ENCODE data around the gene ADAMTS17.

ADAMTS17 gene

GRCh38 chr15:99987701-99988100, 354.1 kb downstream of the ADAMTS17 start:
- H3K36me3 ChIP-seq (ENCODE audit: insufficient read depth, low read depth, low read length) = no peaks in the 10 kb centered on the region
- no peak overlapping the region for H3K9ac ChIP-seq (ENCODE audit: low read depth, low read length)
- no peaks in the 10 kb centered on the region for H3K27me3 ChIP-seq (ENCODE audit: insufficient read depth, low read length)
- peaks cover 13% of the 10 kb centered on the region; the same call in 1 of the 2 replicates for H3K4me1 ChIP-seq (ENCODE audit: insufficient read depth, low read length)
- no peak overlapping the region for H3K4me3 ChIP-seq (ENCODE audit: low read length)
- H3K9me3 ChIP-seq (ENCODE audit: insufficient read depth, low read depth, low read length) = peaks cover 7% of the 10 kb centered on the region; the same call in 1 of the 2 replicates
- no peak overlapping the region for H3K27ac ChIP-seq (ENCODE audit: low read length)

- no peak overlapping the region for H3K9ac ChIP-seq (ENCODE audit: low read depth, low read length)
- peaks cover 19% of the 10 kb centered on the region; the same call in 1 of the 2 replicates for H3K4me1 ChIP-seq (ENCODE audit: insufficient read depth, low read length)
- peaks cover 7% of the 10 kb centered on the region; the same call in 1 of the 2 replicates for H3K9me3 ChIP-seq (ENCODE audit: insufficient read depth, low read depth, low read length)
- H3K27ac ChIP-seq (ENCODE audit: low read length) = no peak overlapping the region
- no peak overlapping the region for H3K4me3 ChIP-seq (ENCODE audit: low read length)
- no peaks in the 10 kb centered on the region for H3K36me3 ChIP-seq (ENCODE audit: insufficient read depth, low read depth, low read length)
- H3K27me3 ChIP-seq (ENCODE audit: insufficient read depth, low read length) = no peaks in the 10 kb centered on the region
Observed at GRCh38 chr15:99987119-99987506, 354.7 kb downstream of the ADAMTS17 start.

- H3K36me3 ChIP-seq (ENCODE audit: insufficient read depth, low read depth, low read length) = no peaks in the 10 kb centered on the region
- H3K27ac ChIP-seq (ENCODE audit: low read length) = no peak overlapping the region
- peaks cover 7% of the 10 kb centered on the region; the same call in 1 of the 2 replicates for H3K9me3 ChIP-seq (ENCODE audit: insufficient read depth, low read depth, low read length)
- no peak overlapping the region for H3K9ac ChIP-seq (ENCODE audit: low read depth, low read length)
- no peaks in the 10 kb centered on the region for H3K27me3 ChIP-seq (ENCODE audit: insufficient read depth, low read length)
- H3K4me1 ChIP-seq (ENCODE audit: insufficient read depth, low read length) = peaks cover 23% of the 10 kb centered on the region; the same call in 1 of the 2 replicates
- no peak overlapping the region for H3K4me3 ChIP-seq (ENCODE audit: low read length)
Observed at GRCh38 chr15:99986297-99987118, 355.3 kb downstream of the ADAMTS17 start.

GRCh38 chr15:99985878-99986277, 355.9 kb downstream of the ADAMTS17 start:
- Histone ChIP-seq H3K9ac (ENCODE audit: low read depth, low read length) (no peak overlapping the region), H3K4me3 (ENCODE audit: low read length) (no peak overlapping the region), H3K27ac (ENCODE audit: low read length) (no peak overlapping the region), H3K4me1 (ENCODE audit: insufficient read depth, low read length) (peaks cover 23% of the 10 kb centered on the region; the same call in 1 of the 2 replicates), H3K36me3 (ENCODE audit: insufficient read depth, low read depth, low read length) (no peaks in the 10 kb centered on the region), H3K27me3 (ENCODE audit: insufficient read depth, low read length) (no peaks in the 10 kb centered on the region), H3K9me3 (ENCODE audit: insufficient read depth, low read depth, low read length) (peaks cover 7% of the 10 kb centered on the region; the same call in 1 of the 2 replicates)

GRCh38 chr15:99984491-99985243, 357.1 kb downstream of the ADAMTS17 start:
- H3K4me1 ChIP-seq (ENCODE audit: insufficient read depth, low read length) = peaks cover 23% of the 10 kb centered on the region; the same call in 1 of the 2 replicates
- no peaks in the 10 kb centered on the region for H3K27me3 ChIP-seq (ENCODE audit: insufficient read depth, low read length)
- H3K4me3 ChIP-seq (ENCODE audit: low read length) = no peak overlapping the region
- peak overlapping the region; percentile 52 for H3K27ac ChIP-seq (ENCODE audit: low read length)
- H3K36me3 ChIP-seq (ENCODE audit: insufficient read depth, low read depth, low read length) = no peaks in the 10 kb centered on the region
- H3K9me3 ChIP-seq (ENCODE audit: insufficient read depth, low read depth, low read length) = peaks cover 7% of the 10 kb centered on the region; the same call in 1 of the 2 replicates
- H3K9ac ChIP-seq (ENCODE audit: low read depth, low read length) = peak overlapping the region; percentile 57; the same call in 1 of the 2 replicates

GRCh38 chr15:99983886-99984286, 357.9 kb downstream of the ADAMTS17 start:
- H3K4me1 ChIP-seq (ENCODE audit: insufficient read depth, low read length) = peaks cover 23% of the 10 kb centered on the region; the same call in 1 of the 2 replicates
- peaks cover 7% of the 10 kb centered on the region; the same call in 1 of the 2 replicates for H3K9me3 ChIP-seq (ENCODE audit: insufficient read depth, low read depth, low read length)
- H3K27me3 ChIP-seq (ENCODE audit: insufficient read depth, low read length) = no peaks in the 10 kb centered on the region
- peak overlapping the region; percentile 52 for H3K27ac ChIP-seq (ENCODE audit: low read length)
- peak overlapping the region; percentile 53; the same call in 1 of the 2 replicates for H3K4me3 ChIP-seq (ENCODE audit: low read length)
- peak overlapping the region; percentile 57; the same call in 1 of the 2 replicates for H3K9ac ChIP-seq (ENCODE audit: low read depth, low read length)
- no peaks in the 10 kb centered on the region for H3K36me3 ChIP-seq (ENCODE audit: insufficient read depth, low read depth, low read length)

- no peaks in the 10 kb centered on the region for H3K27me3 ChIP-seq (ENCODE audit: insufficient read depth, low read length)
- peak overlapping the region; percentile 57; the same call in 1 of the 2 replicates for H3K9ac ChIP-seq (ENCODE audit: low read depth, low read length)
- 0 out of 2 replicates have a peak, but pooled peaks cover 4% of the 10 kb centered on the region for H3K9me3 ChIP-seq (ENCODE audit: insufficient read depth, low read depth, low read length)
- peaks cover 23% of the 10 kb centered on the region; the same call in 1 of the 2 replicates for H3K4me1 ChIP-seq (ENCODE audit: insufficient read depth, low read length)
- H3K27ac ChIP-seq (ENCODE audit: low read length) = peak overlapping the region; percentile 52
- H3K36me3 ChIP-seq (ENCODE audit: insufficient read depth, low read depth, low read length) = no peaks in the 10 kb centered on the region
- H3K4me3 ChIP-seq (ENCODE audit: low read length) = peak overlapping the region; percentile 53; the same call in 1 of the 2 replicates
Observed at GRCh38 chr15:99983171-99983885, 358.4 kb downstream of the ADAMTS17 start.

- Histone ChIP-seq H3K27ac (ENCODE audit: low read length) (peak overlapping the region; percentile 22), H3K36me3 (ENCODE audit: insufficient read depth, low read depth, low read length) (no peaks in the 10 kb centered on the region), H3K4me1 (ENCODE audit: insufficient read depth, low read length) (peaks cover 29% of the 10 kb centered on the region; the same call in 1 of the 2 replicates), H3K9me3 (ENCODE audit: insufficient read depth, low read depth, low read length) (no peaks in the 10 kb centered on the region), H3K9ac (ENCODE audit: low read depth, low read length) (peak overlapping the region; percentile 57; the same call in 1 of the 2 replicates), H3K4me3 (ENCODE audit: low read length) (peak overlapping the region; percentile 53; the same call in 1 of the 2 replicates), H3K27me3 (ENCODE audit: insufficient read depth, low read length) (0 out of 2 replicates have a peak, but pooled peaks cover 4% of the 10 kb centered on the region)
Observed at GRCh38 chr15:99982662-99983061, 359.1 kb downstream of the ADAMTS17 start.

GRCh38 chr15:99981839-99982658, 359.7 kb downstream of the ADAMTS17 start:
- H3K27ac ChIP-seq (ENCODE audit: low read length) = peak overlapping the region; percentile 22
- H3K4me3 ChIP-seq (ENCODE audit: low read length) = peak overlapping the region; percentile 53; the same call in 1 of the 2 replicates
- no peaks in the 10 kb centered on the region for H3K36me3 ChIP-seq (ENCODE audit: insufficient read depth, low read depth, low read length)
- H3K4me1 ChIP-seq (ENCODE audit: insufficient read depth, low read length) = peaks cover 30% of the 10 kb centered on the region; the same call in 1 of the 2 replicates
- no peaks in the 10 kb centered on the region for H3K9me3 ChIP-seq (ENCODE audit: insufficient read depth, low read depth, low read length)
- H3K27me3 ChIP-seq (ENCODE audit: insufficient read depth, low read length) = 0 out of 2 replicates have a peak, but pooled peaks cover 6% of the 10 kb centered on the region
- peak overlapping the region; percentile 57; the same call in 1 of the 2 replicates for H3K9ac ChIP-seq (ENCODE audit: low read depth, low read length)

- Histone ChIP-seq H3K9ac (ENCODE audit: low read depth, low read length) (no peak overlapping the region), H3K27me3 (ENCODE audit: insufficient read depth, low read length) (0 out of 2 replicates have a peak, but pooled peaks cover 6% of the 10 kb centered on the region), H3K4me3 (ENCODE audit: low read length) (no peak overlapping the region), H3K4me1 (ENCODE audit: insufficient read depth, low read length) (peaks cover 30% of the 10 kb centered on the region; the same call in 1 of the 2 replicates), H3K27ac (ENCODE audit: low read length) (no peak overlapping the region), H3K36me3 (ENCODE audit: insufficient read depth, low read depth, low read length) (no peaks in the 10 kb centered on the region), H3K9me3 (ENCODE audit: insufficient read depth, low read depth, low read length) (no peaks in the 10 kb centered on the region)
Observed at GRCh38 chr15:99981191-99981647, 360.6 kb downstream of the ADAMTS17 start.
